ENCODE measurements around the gene LY86. TPM values are rescaled to one million over a fixed set of nuclear protein-coding genes. Genes with fewer than 3 reads are reported as not detected.
A peak's percentile ranks its signal among the peaks of the same experiment; 100 is the strongest.
"Not testable (repeated sequence)": the region's sequence is repeated elsewhere in the genome, so short reads cannot be mapped to it uniquely, and the experiment has no call there.

LY86 gene
- total RNA-seq, 1 donor from 2014 or later: not detected

GRCh38 chr6:6665555-6666243, 77.2 kb downstream of the LY86 start:
- Histone ChIP-seq H3K27ac (no peak overlapping the region), H3K27me3 (no peaks in the 10 kb centered on the region), H3K4me3 (no peak overlapping the region), H3K4me1 (no peaks in the 10 kb centered on the region), H3K36me3 (no peaks in the 10 kb centered on the region), H3K9me3 (no peaks in the 10 kb centered on the region)
- intact Hi-C loops (cut with DNase I): no loop called here
- DNase-seq (ENCODE audit: low spot score in 2 of 2): no peak
- TF ChIP-seq, protein P1, sequence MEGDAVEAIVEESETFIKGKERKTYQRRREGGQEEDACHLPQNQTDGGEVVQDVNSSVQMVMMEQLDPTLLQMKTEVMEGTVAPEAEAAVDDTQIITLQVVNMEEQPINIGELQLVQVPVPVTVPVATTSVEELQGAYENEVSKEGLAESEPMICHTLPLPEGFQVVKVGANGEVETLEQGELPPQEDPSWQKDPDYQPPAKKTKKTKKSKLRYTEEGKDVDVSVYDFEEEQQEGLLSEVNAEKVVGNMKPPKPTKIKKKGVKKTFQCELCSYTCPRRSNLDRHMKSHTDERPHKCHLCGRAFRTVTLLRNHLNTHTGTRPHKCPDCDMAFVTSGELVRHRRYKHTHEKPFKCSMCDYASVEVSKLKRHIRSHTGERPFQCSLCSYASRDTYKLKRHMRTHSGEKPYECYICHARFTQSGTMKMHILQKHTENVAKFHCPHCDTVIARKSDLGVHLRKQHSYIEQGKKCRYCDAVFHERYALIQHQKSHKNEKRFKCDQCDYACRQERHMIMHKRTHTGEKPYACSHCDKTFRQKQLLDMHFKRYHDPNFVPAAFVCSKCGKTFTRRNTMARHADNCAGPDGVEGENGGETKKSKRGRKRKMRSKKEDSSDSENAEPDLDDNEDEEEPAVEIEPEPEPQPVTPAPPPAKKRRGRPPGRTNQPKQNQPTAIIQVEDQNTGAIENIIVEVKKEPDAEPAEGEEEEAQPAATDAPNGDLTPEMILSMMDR (IDR thresholded peaks at IDR 0.05): no peak

- not testable (repeated sequence) for H3K4me1 ChIP-seq; DNase-seq (ENCODE audit: low spot score in 2 of 2); H3K27me3 ChIP-seq; H3K4me3 ChIP-seq; H3K27ac ChIP-seq; H3K9me3 ChIP-seq; H3K36me3 ChIP-seq
- intact Hi-C loops (cut with DNase I): loop anchor here (10.0 kb wide), 1 partner anchor 945 kb away; no protein-coding TSS in a partner anchor
Measured at GRCh38 chr6:6670150-6670549, 81.6 kb downstream of the LY86 start.

DNA sequence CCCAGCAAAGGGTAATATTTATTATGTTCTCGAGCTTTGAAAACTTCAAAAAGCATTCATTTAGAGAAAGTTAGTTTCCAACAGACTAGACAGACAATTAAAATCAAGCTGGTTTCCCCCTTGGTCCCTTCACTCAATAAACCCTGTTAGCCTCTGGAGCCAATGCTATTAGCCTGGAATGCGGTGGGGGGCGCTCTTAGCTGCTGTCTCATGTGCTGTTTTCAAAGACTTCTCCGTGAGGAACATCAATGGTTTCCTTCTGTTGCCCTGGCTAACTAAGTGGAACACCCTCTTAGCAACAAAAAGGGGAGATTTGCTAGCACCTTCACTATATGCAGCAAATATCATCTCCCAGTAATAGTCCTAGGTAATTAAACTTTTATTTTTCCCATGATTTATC, 86.4 kb downstream of the LY86 start:
- intact Hi-C loops (cut with DNase I): loop anchor here (10.0 kb wide), 1 partner anchor 940 kb away; no protein-coding TSS in a partner anchor

DNA sequence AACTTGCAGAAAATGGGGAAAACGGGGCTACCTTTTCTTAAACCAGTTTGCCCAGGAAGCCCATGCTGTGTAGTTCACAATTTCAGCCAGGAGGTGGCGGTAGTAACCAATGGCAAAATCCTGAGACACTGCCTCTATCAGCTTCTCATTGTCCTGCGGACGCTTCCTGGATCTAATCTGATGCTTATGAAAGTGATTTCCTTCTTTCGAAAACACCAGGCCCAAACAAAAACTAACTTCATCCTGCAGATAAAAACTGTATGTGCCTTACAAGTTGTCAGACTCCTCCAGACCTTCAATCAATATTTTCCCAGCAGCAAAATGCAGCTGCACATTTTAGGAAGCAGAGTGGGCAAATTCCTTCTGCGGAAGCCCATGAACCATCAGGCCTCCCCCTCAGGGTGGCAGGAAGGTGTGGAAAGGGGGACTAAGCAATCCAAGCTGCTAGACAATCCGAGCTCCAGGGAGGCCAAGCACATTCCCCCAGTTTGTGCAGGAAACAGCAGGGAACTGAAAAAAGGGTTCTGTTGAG, 88.5 kb downstream of the LY86 start:
- intact Hi-C loops (cut with DNase I): loop anchor here (2.0 to 10.0 kb wide), 2 partner anchors 566 to 938 kb away; no protein-coding TSS in a partner anchor
- Histone ChIP-seq H3K9me3 (no peaks in the 10 kb centered on the region), H3K36me3 (no peaks in the 10 kb centered on the region), H3K4me1 (no peaks in the 10 kb centered on the region), H3K4me3 (no peak overlapping the region), H3K27ac (no peak overlapping the region), H3K27me3 (no peaks in the 10 kb centered on the region)
- DNase-seq (ENCODE audit: low spot score in 2 of 2): peak in 1 of 2 donors; percentile 85
- TF ChIP-seq, protein P1 (IDR thresholded peaks at IDR 0.05): peak; percentile 77 to 97 (median 94)

More for the DNA sequence above, 86.4 kb downstream of the LY86 start:
- Histone ChIP-seq H3K27ac (no peak overlapping the region), H3K9me3 (no peaks in the 10 kb centered on the region), H3K36me3 (no peaks in the 10 kb centered on the region), H3K4me3 (no peak overlapping the region), H3K27me3 (no peaks in the 10 kb centered on the region), H3K4me1 (no peaks in the 10 kb centered on the region)
- peak in 1 of 2 donors; percentile 19 for DNase-seq (ENCODE audit: low spot score in 2 of 2)
- TF ChIP-seq, protein P1 (IDR thresholded peaks at IDR 0.05): no peak

- DNase-seq (ENCODE audit: low spot score in 2 of 2): peak in 1 of 2 donors; percentile 40
- intact Hi-C loops (cut with DNase I): loop anchor here (10.0 kb wide), 1 partner anchor 937 kb away; no protein-coding TSS in a partner anchor
- Histone ChIP-seq H3K4me1 (no peaks in the 10 kb centered on the region), H3K27ac (no peak overlapping the region), H3K36me3 (no peaks in the 10 kb centered on the region), H3K9me3 (no peaks in the 10 kb centered on the region), H3K4me3 (no peak overlapping the region), H3K27me3 (no peaks in the 10 kb centered on the region)
- TF ChIP-seq, protein P1 (IDR thresholded peaks at IDR 0.05): no peak
Measured at GRCh38 chr6:6678185-6678671, 89.7 kb downstream of the LY86 start.

GRCh38 chr6:6678811-6679210, 90.3 kb downstream of the LY86 start:
- H3K4me3 ChIP-seq: no peak overlapping the region
- no peaks in the 10 kb centered on the region for H3K27me3 ChIP-seq
- TF ChIP-seq, protein P1 (IDR thresholded peaks at IDR 0.05): no peak
- no peak for DNase-seq (ENCODE audit: low spot score in 2 of 2)
- no peaks in the 10 kb centered on the region for H3K9me3 ChIP-seq
- intact Hi-C loops (cut with DNase I): loop anchor here (10.0 kb wide), 1 partner anchor 936 kb away; no protein-coding TSS in a partner anchor
- no peaks in the 10 kb centered on the region for H3K36me3 ChIP-seq
- no peak overlapping the region for H3K27ac ChIP-seq
- no peaks in the 10 kb centered on the region for H3K4me1 ChIP-seq
